Measurements from ENCODE around the gene UTS2R. TPM values are rescaled to one million over a fixed set of nuclear protein-coding genes. Genes with fewer than 3 reads are reported as not detected.
A peak's percentile ranks its signal among the peaks of the same experiment; 100 is the strongest.

UTS2R gene
- 0.04 TPM for polyA plus RNA-seq
- long read RNA-seq, donor 1 = 0 reads
- long read RNA-seq, donor 2 = 0 reads
- long read RNA-seq, donor 3 = 0 reads
- long read RNA-seq, donor 4 = 0 reads
- long read RNA-seq, donor 5 = 0 reads
- long read RNA-seq, donor 6 = 0 reads
- long read RNA-seq, donor 7 = 0 reads
- long read RNA-seq, donor 8 = 0 reads
- long read RNA-seq, donor 9 = 0 reads
- long read RNA-seq, donor 10 = 0 reads
- long read RNA-seq, donor 11 = 0 reads

DNA sequence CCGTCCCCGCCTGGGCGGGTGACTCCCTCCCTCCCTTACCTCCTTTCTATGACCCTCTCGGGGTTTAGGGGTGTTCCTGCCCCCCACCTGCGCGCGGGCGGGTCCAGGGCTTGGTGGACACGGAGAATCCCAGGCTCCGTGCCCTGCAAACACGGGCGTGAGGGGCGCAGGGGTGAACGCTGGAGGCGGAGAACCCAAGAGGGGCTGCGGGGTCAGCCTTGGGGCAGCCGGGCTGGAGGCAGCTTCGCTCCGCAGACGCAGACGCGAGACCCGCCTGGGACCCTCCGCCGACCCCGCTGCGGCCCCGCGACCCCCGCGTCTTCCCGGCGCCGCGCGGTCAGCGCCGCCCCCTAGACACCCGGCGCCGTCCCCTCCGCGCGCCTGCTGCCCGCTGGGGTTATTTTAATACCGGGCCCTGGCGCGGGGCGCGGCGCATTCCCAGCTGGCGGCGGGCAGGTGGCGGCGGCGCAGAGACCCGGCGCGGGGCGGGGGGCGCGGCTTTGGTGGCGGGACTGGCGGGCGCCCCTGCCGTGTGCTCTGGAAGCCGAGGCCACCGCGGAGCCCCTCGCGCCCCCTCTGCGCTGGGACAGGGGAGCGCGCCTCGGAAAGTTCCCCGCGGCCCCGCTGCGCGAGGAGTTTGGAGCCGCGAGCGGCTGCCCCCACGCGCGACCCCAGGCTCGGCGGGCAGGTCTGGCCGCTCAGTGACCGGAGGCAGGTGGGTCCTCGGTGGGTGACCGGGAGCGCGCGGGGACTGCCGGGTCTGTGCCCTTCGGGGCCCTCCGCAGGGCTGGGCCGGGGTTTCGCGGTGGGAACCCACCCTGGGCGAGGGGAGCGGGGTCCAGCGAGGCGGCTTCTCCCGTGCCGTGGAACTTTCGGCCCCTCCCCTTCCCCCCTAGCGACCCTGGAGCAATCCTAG is at the start of gene UTS2R:
TSS of gene UTS2R (plus strand) at position 433 of the 916 bp plus-strand sequence. CDS start 2,560 bp downstream, outside the sequence.
- H3K4me3 ChIP-seq (ENCODE audit: low read length) = no peak within 1 kb of the TSS
- no peak within 1 kb of the TSS for H3K27ac ChIP-seq (ENCODE audit: low read length)
- H3K4me1 ChIP-seq (ENCODE audit: control insufficient read depth, insufficient read depth, low read length) = peaks cover 11% of the 10 kb centered on the region
- peaks cover 71% of the 10 kb centered on the region for H3K27me3 ChIP-seq (ENCODE audit: control insufficient read depth, insufficient read depth, low read length)
- H3K36me3 ChIP-seq (ENCODE audit: control insufficient read depth, insufficient read depth, low read length) = no peaks in the 10 kb centered on the region
- peaks cover 18% of the 10 kb centered on the region for H3K9me3 ChIP-seq (ENCODE audit: control insufficient read depth, low read depth, low read length)
- no peak for DNase-seq
- WGBS (ENCODE audit: insufficient coverage, low lambda C conversion rate) = no CpG with 5 or more reads among the region's 109 CpGs

DNA sequence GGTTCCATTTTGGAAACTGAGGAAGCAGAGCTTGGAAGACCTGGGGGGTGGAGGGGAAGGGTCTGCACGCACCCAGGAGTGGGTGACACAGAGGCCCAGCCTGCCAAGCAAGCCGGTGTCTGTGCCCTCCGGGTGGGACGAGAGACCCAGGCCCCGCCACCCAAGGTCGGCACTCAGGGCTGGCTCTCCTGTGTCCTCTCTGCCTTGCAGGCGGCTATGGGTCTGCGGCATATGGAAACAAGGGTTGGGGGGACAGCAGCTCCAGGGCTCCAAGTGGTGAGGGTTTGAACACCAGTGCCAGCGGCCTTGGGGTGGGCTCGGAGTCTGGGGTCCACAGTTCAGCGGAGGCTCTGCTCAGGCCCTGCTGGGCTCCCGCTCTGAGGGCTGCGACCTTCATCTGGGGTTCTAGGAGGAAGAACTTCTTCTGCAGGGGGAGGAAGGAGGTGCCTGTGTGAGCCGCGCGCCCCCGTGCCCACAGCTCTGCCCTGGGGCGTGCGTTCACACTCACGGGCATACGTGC is 49.6 kb upstream of the UTS2R start:
- H3K27ac ChIP-seq (ENCODE audit: low read length) = no peak overlapping the region

DNA sequence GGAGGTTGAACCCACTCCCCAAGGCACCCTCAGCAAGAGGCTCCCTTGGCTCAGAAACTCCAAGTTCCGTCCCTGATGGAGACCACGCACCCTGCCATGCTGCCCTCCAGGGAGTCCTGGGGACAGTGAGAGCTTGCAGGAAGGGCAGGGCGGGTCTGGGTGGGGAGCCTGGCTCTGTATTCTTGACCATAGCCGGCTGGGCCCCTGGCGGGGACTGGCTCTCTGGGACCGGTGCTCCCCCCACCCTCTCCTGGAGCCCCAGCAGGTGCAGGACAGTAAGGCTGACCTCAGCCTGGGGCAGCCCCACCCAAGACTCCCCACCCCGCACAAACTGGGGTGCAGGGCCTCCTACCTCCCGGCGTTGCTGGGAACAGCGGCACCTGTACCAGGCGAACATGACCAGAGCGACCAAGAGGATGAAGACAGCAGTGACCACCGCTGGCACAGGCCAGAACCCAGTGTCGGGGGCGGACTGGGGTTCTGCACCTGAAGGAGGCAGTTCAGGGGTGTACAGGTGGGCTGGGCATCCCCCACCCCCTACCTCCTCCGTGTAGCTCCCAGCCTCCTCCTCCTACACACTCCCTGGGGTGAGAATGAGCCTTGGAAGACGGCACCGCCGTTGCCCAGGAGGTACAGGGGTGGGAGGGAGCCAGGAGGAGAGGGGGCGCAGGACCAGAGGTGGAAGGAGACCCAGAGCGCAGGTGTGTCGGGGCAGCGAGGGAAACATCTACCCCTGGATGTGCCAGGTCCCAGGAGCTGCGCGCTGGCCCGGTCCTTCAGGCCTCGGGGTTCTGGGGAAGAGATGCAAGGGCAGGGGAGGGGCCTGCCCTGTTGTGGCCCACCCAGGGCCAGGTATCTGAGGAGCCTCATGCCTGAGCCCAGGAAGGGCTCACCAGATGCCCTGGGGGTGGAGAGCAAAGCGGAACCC is 48.8 kb upstream of the UTS2R start:
- no CpG with 5 or more reads among the region's 28 CpGs for WGBS (ENCODE audit: insufficient coverage, low lambda C conversion rate)

More for the DNA sequence above, 49.6 kb upstream of the UTS2R start:
- Histone ChIP-seq H3K4me3 (ENCODE audit: low read length) (no peak overlapping the region), H3K9me3 (ENCODE audit: control insufficient read depth, low read depth, low read length) (peaks cover 12% of the 10 kb centered on the region), H3K36me3 (ENCODE audit: control insufficient read depth, insufficient read depth, low read length) (no peaks in the 10 kb centered on the region), H3K4me1 (ENCODE audit: control insufficient read depth, insufficient read depth, low read length) (peaks cover 15% of the 10 kb centered on the region), H3K27me3 (ENCODE audit: control insufficient read depth, insufficient read depth, low read length) (no peaks in the 10 kb centered on the region)
- no peak for DNase-seq
- WGBS (ENCODE audit: insufficient coverage, low lambda C conversion rate) = no CpG with 5 or more reads among the region's 21 CpGs

DNA sequence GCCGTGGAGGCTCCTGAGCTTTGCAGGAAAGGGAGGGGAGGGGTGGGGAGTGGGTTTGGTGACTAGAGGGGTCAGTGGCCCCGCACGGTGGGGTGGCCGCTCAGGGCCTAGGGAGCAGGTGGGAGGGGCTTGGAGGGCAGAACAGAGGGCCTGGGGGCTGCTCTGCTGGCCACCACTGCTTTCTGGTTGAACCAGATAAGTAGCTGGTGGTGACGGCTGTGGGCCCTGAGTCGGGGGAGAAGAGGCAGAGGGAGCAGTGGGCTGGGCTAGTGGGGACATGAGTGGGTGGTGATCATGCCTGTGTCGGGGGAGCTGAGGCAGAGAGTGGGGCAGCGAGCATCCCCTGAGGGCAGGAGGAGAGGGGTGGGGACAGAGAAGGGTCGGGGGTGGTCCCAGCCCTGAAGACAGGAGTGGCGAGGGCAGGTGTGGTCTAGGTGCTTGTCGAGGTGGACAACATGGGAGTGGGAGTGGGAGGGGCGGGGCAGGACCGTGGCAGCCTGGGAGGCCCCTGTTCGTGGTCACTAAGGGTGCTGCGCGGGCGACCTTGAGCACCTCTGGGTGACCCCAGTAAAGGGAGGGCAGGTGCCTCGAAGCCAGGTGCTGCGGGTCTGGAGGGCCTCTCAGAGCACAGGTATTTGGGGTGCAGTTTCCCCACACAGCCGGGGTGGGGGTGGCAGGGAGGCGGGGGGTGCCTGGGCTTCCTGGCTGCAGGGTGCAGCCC is 47.9 kb upstream of the UTS2R start:
- Histone ChIP-seq H3K27ac (ENCODE audit: low read length) (no peak overlapping the region), H3K4me1 (ENCODE audit: control insufficient read depth, insufficient read depth, low read length) (peaks cover 16% of the 10 kb centered on the region), H3K4me3 (ENCODE audit: low read length) (no peak overlapping the region), H3K9me3 (ENCODE audit: control insufficient read depth, low read depth, low read length) (peaks cover 11% of the 10 kb centered on the region), H3K27me3 (ENCODE audit: control insufficient read depth, insufficient read depth, low read length) (no peaks in the 10 kb centered on the region), H3K36me3 (ENCODE audit: control insufficient read depth, insufficient read depth, low read length) (no peaks in the 10 kb centered on the region)
- WGBS (ENCODE audit: insufficient coverage, low lambda C conversion rate) = no CpG with 5 or more reads among the region's 21 CpGs
- no peak for DNase-seq

More for the DNA sequence above, 48.8 kb upstream of the UTS2R start:
- Histone ChIP-seq H3K27me3 (ENCODE audit: control insufficient read depth, insufficient read depth, low read length) (no peaks in the 10 kb centered on the region), H3K4me1 (ENCODE audit: control insufficient read depth, insufficient read depth, low read length) (peaks cover 8% of the 10 kb centered on the region), H3K27ac (ENCODE audit: low read length) (no peak overlapping the region), H3K9me3 (ENCODE audit: control insufficient read depth, low read depth, low read length) (peaks cover 12% of the 10 kb centered on the region), H3K4me3 (ENCODE audit: low read length) (no peak overlapping the region), H3K36me3 (ENCODE audit: control insufficient read depth, insufficient read depth, low read length) (no peaks in the 10 kb centered on the region)
- DNase-seq = no peak

DNA sequence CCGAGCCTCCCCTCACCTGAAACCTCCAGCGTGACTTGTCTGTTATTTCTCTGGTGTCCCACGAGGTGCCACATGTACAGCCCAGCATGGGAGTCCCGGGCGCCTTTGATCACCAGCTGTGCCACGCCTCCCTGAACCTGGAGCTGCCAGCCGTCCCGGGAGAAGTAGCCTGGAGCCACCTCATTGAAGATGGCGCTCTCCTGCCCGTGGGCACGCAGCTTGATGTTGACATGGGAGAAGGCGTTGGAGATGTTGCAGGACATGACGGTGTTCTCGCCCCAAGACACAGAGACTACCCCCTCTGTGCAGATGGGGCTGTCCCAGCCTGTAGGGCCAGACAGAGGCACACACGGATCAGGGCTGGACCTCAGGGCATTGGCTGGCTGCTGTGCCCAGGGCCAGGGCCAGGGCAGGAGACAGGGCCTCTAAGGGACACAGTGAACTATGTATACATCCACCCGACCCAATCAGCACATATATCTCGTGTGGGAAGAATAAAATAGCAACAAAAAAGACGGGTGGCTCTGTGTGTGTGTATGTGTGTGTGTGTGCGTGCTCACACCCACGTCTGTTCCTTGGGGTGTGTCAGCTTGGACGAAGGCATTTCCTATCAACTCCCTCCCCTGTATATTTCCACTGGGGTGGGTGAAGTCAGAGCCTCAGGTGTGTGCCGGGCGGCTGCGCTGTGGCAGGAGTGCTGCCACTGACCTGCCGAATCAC is 46.8 kb upstream of the UTS2R start:
- H3K36me3 ChIP-seq (ENCODE audit: control insufficient read depth, insufficient read depth, low read length) = no peaks in the 10 kb centered on the region
- no peak overlapping the region for H3K4me3 ChIP-seq (ENCODE audit: low read length)
- H3K27ac ChIP-seq (ENCODE audit: low read length) = no peak overlapping the region
- DNase-seq = no peak
- peaks cover 27% of the 10 kb centered on the region for H3K4me1 ChIP-seq (ENCODE audit: control insufficient read depth, insufficient read depth, low read length)
- H3K27me3 ChIP-seq (ENCODE audit: control insufficient read depth, insufficient read depth, low read length) = no peaks in the 10 kb centered on the region
- peaks cover 2% of the 10 kb centered on the region for H3K9me3 ChIP-seq (ENCODE audit: control insufficient read depth, low read depth, low read length)
- no CpG with 5 or more reads among the region's 25 CpGs for WGBS (ENCODE audit: insufficient coverage, low lambda C conversion rate)

DNA sequence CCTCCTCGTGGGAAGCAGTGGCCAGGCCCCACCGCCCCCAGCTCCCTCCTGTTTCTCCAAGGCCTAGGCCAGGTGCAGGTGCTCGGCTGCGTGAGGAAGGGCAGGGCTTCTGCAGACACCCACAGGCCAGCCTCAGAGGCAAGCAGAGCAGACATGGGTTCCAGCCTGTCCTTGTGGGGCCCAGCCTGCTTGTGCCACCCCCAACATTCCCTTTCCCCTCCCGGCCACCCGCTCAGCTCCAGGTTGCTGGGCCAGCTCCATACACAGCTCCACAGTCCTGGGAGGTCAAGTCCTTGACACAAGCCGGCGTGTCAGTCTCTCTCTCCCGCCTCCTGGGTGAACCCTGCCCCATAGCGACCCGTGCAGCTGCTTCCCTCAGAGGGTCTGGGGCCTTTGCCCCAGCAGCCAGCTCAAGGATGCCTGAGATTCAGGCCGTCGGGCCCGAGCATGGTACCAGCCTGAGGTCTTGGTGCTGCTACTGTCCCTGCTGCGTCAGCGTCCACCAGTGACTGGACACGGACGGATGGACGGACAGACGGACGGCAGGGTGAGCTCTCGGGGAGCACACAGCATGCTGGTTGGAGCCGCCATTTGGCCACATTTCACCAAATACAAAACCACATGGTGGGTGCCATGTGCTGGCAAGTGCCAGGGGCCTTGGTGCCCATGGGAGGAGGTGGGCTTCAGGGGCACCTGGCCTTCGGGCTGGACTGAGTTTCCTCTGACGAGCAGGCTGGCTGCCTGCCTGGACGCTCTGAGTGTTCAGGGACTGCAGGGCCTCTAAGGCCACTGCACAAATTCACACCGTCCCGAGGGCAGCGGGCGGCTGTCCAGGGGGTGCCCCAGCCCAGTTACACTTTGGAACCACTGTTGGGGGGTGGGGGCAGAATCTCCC is 46.0 kb upstream of the UTS2R start:
- peaks cover 33% of the 10 kb centered on the region for H3K4me1 ChIP-seq (ENCODE audit: control insufficient read depth, insufficient read depth, low read length)
- WGBS (ENCODE audit: insufficient coverage, low lambda C conversion rate) = no CpG with 5 or more reads among the region's 30 CpGs
- no peaks in the 10 kb centered on the region for H3K27me3 ChIP-seq (ENCODE audit: control insufficient read depth, insufficient read depth, low read length)
- no peak for DNase-seq
- H3K9me3 ChIP-seq (ENCODE audit: control insufficient read depth, low read depth, low read length) = no peaks in the 10 kb centered on the region
- H3K4me3 ChIP-seq (ENCODE audit: low read length) = no peak overlapping the region
- H3K36me3 ChIP-seq (ENCODE audit: control insufficient read depth, insufficient read depth, low read length) = no peaks in the 10 kb centered on the region
- no peak overlapping the region for H3K27ac ChIP-seq (ENCODE audit: low read length)

DNA sequence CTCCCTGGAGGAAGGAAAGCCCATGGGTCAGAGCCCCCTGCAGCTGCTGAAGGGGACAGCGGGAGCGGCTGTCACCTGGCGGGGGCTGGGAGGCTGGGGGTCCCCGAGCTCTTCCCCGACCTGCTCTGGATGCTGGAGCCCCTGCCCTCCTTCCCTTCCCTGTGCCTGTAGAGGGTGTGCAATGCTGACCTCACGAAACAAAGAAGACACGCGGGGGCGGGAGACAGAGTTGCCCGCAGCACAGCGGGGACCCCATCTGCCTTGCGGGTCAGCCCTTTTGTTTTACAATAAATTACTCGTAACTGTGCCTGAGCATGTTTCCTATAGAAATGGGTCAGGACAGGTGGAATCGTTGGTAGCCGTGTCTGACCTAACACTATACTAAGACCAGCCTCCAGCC is 44.3 kb upstream of the UTS2R start:
- Histone ChIP-seq H3K9me3 (ENCODE audit: control insufficient read depth, low read depth, low read length) (peaks cover 7% of the 10 kb centered on the region), H3K36me3 (ENCODE audit: control insufficient read depth, insufficient read depth, low read length) (no peaks in the 10 kb centered on the region), H3K27ac (ENCODE audit: low read length) (no peak overlapping the region), H3K4me1 (ENCODE audit: control insufficient read depth, insufficient read depth, low read length) (peaks cover 36% of the 10 kb centered on the region), H3K4me3 (ENCODE audit: low read length) (no peak overlapping the region), H3K27me3 (ENCODE audit: control insufficient read depth, insufficient read depth, low read length) (peaks cover 3% of the 10 kb centered on the region)
- no CpG with 5 or more reads among the region's 15 CpGs for WGBS (ENCODE audit: insufficient coverage, low lambda C conversion rate)
- DNase-seq = no peak

DNA sequence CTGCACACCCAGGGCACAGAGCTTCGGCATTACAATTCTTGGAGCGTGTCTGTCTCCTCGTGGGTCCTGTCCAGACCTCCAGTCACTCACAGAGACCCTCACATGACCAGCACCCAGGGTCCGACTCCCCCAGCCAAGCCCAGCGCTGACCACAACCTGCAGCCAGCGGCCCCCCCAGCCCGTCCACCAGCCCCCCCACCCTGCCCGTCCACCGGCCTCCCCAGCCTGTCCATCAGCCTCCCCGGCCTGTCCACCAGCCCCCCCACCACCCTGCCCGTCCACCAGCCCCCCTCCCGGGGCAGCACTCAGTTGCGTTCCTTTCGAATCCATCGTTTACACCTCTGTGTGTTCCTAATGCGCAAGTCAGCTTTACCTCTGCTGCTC is 43.8 kb upstream of the UTS2R start:
- Histone ChIP-seq H3K36me3 (ENCODE audit: control insufficient read depth, insufficient read depth, low read length) (no peaks in the 10 kb centered on the region), H3K9me3 (ENCODE audit: control insufficient read depth, low read depth, low read length) (peaks cover 9% of the 10 kb centered on the region), H3K27me3 (ENCODE audit: control insufficient read depth, insufficient read depth, low read length) (peaks cover 8% of the 10 kb centered on the region), H3K27ac (ENCODE audit: low read length) (peak overlapping the region; percentile 67), H3K4me3 (ENCODE audit: low read length) (no peak overlapping the region), H3K4me1 (ENCODE audit: control insufficient read depth, insufficient read depth, low read length) (peaks cover 41% of the 10 kb centered on the region)
- DNase-seq = no peak
- no CpG with 5 or more reads among the region's 16 CpGs for WGBS (ENCODE audit: insufficient coverage, low lambda C conversion rate)
